Measurements from ENCODE around the gene IGSF5. TPM values are rescaled to one million over a fixed set of nuclear protein-coding genes. Genes with fewer than 3 reads are reported as not detected.

The IGSF5 gene
- total RNA-seq, 6 experiments from 2014 or later, result not detected

DNA sequence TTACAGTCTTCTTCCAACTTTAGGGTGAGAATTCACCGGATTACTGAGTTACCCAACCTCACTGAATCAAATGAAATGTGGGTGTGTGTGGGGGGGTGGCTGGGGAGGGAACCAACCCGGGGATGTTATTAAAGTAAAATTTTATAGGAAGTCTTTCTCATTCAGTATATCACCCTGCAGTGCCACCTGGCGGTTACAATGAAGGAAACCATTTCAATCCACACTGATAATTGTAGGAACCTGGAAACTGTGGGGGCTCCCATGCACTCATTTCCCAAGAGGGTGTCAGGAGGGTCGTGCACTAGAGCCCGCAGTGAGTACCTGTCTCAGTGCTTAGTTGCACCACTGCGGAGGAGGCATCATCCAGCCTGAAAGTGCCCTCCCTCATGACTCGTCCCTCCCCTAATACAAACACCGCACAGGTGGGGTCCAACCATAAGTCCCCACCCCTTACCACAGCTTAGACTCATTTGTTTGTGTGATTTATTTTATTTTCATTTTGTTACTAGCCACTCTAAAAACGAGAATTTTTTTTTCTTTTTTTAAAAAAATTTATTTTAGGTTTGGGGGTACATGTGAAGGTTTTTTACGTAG, 29.1 kb upstream of the IGSF5 start:
- peaks cover 27% of the 10 kb centered on the region for H3K27me3 Mint-ChIP-seq (ENCODE audit: insufficient read depth)
- no peaks in the 10 kb centered on the region for H3K9me3 Mint-ChIP-seq
- TF ChIP-seq, protein P1, sequence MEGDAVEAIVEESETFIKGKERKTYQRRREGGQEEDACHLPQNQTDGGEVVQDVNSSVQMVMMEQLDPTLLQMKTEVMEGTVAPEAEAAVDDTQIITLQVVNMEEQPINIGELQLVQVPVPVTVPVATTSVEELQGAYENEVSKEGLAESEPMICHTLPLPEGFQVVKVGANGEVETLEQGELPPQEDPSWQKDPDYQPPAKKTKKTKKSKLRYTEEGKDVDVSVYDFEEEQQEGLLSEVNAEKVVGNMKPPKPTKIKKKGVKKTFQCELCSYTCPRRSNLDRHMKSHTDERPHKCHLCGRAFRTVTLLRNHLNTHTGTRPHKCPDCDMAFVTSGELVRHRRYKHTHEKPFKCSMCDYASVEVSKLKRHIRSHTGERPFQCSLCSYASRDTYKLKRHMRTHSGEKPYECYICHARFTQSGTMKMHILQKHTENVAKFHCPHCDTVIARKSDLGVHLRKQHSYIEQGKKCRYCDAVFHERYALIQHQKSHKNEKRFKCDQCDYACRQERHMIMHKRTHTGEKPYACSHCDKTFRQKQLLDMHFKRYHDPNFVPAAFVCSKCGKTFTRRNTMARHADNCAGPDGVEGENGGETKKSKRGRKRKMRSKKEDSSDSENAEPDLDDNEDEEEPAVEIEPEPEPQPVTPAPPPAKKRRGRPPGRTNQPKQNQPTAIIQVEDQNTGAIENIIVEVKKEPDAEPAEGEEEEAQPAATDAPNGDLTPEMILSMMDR (IDR thresholded peaks at IDR 0.05), result peak; percentile 91
- peak; percentile 9 for DNase-seq
- H3K4me1 Mint-ChIP-seq (ENCODE audit: low read depth), result no peaks in the 10 kb centered on the region
- no peak overlapping the region for H3K27ac Mint-ChIP-seq
- H3K36me3 Mint-ChIP-seq (ENCODE audit: low read depth), result no peaks in the 10 kb centered on the region
- H3K4me3 Mint-ChIP-seq, result no peak overlapping the region

DNA sequence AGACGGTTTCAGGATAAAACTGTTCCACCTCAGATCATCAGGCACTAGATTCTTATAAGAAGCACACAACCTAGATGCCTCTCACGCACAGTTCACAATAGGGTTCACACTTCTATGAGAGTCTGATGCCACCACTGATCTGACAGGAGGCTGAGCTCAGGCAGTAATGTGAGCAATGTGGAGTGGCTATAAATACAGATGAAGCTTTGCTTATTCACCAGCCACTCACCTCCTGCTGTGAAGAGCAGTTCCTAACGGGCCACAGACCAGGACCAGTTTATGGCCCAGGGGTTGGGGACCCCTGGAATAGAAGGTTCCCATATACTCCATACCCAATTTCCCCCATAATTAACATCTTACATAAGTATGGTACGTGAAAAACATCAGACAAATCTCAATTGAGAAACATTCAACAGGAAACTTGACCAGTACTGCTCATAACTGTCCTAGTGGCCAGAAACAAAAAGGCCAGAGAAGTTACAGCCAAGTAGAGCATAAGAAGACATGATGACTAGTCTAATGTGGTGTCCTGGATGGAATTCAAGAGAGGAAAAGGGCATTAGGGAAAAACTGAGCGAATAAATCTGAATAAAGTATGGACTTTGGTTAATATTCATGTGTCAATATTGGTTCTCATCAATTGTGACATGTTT, 24.7 kb upstream of the IGSF5 start:
- TF ChIP-seq, protein P1 (IDR thresholded peaks at IDR 0.05), result peak; percentile 63
- DNase-seq, result peak; percentile 50
- no peaks in the 10 kb centered on the region for H3K9me3 Mint-ChIP-seq
- no peak overlapping the region for H3K27ac Mint-ChIP-seq
- no peaks in the 10 kb centered on the region for H3K4me1 Mint-ChIP-seq (ENCODE audit: low read depth)
- peaks cover 14% of the 10 kb centered on the region for H3K27me3 Mint-ChIP-seq (ENCODE audit: insufficient read depth)
- no peaks in the 10 kb centered on the region for H3K36me3 Mint-ChIP-seq (ENCODE audit: low read depth)
- no peak overlapping the region for H3K4me3 Mint-ChIP-seq

DNA sequence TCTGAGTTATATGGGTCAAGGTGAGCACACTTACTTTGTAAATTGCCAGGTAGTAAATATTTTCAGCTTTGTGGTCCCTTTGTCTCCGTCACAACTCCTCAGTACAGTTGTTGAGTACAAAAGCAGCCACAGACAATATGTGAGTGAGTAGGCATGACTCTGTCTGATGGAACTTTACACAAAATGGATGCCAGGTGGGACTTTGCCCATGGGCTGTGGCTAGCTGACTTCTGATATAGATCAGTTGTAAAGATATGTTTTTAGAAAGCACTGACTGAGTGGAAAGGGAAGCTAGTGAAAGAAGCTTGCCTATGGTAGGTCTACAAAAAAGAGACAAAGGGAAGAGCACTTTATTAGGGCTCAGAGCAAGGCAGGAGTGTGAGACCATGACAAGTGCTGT, 23.1 kb upstream of the IGSF5 start:
- DNase-seq, result no peak
- Mint-ChIP-seq H3K27me3 (ENCODE audit: insufficient read depth) (peaks cover 20% of the 10 kb centered on the region), H3K9me3 (no peaks in the 10 kb centered on the region), H3K27ac (no peak overlapping the region), H3K36me3 (ENCODE audit: low read depth) (no peaks in the 10 kb centered on the region), H3K4me3 (no peak overlapping the region), H3K4me1 (ENCODE audit: low read depth) (no peaks in the 10 kb centered on the region)
- TF ChIP-seq, protein P1 (IDR thresholded peaks at IDR 0.05), result no peak

DNA sequence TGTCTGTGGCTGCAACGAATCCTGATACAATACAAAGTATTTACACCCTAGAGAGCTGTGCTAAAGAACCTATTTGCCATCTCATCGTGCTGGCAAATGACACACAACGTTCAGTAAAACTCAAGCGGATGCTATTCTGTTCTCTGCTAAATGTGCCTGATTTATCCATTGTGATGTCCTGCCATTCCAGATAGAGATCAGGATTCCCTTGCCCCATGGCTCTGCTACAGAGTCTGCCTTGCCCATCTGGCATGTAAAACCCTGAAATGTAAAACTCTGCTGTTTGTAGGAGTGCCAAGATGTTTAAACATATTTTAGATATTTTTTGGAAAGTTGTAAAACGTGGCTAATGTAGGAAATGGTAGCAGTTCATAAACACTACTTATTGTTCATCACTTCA, 20.0 kb upstream of the IGSF5 start:
- H3K36me3 Mint-ChIP-seq (ENCODE audit: low read depth), result no peaks in the 10 kb centered on the region
- TF ChIP-seq, protein P1 (IDR thresholded peaks at IDR 0.05), result no peak
- no peaks in the 10 kb centered on the region for H3K4me1 Mint-ChIP-seq (ENCODE audit: low read depth)
- no peaks in the 10 kb centered on the region for H3K9me3 Mint-ChIP-seq
- DNase-seq, result no peak
- H3K27ac Mint-ChIP-seq, result no peak overlapping the region
- H3K27me3 Mint-ChIP-seq (ENCODE audit: insufficient read depth), result peaks cover 23% of the 10 kb centered on the region
- H3K4me3 Mint-ChIP-seq, result no peak overlapping the region

DNA sequence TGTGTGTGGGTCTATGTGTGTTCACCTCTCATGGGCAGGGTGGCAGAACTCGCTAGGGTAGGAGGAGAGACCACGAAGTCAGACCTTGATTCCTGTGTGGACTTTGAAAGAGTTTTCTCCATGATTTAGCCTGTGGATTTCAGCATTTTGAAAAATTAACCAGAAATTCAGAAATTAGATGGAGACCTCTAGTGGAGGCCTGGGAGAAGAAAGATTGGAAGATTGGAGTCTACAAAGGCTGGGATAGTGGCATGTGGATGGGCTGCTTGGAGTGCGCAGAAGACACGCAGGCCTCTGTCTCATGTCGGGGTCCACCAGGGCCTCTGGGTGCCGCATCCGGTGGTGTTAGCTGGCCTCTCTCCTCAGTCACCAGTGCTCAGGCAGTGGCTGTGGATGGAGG, 18.9 kb upstream of the IGSF5 start:
- Mint-ChIP-seq H3K4me3 (no peak overlapping the region), H3K36me3 (ENCODE audit: low read depth) (no peaks in the 10 kb centered on the region), H3K27me3 (ENCODE audit: insufficient read depth) (peaks cover 23% of the 10 kb centered on the region), H3K27ac (no peak overlapping the region), H3K4me1 (ENCODE audit: low read depth) (no peaks in the 10 kb centered on the region), H3K9me3 (no peaks in the 10 kb centered on the region)
- TF ChIP-seq, protein P1 (IDR thresholded peaks at IDR 0.05), result peak; percentile 64
- no peak for DNase-seq
